EH (cell line): Measurements from ENCODE around the gene ODF2L.
A peak's percentile ranks its signal among the peaks of the same experiment; 100 is the strongest.
"Not testable (repeated sequence)": the region's sequence is repeated elsewhere in the genome, so short reads cannot be mapped to it uniquely, and the experiment has no call there.

ENCODE experiments used
- DNase-seq: peaks from one replicate; pipeline ENCODE4 v3.0.0-alpha.2; 2015; ENCODE audit warnings: low read depth

Gene ODF2L

DNA sequence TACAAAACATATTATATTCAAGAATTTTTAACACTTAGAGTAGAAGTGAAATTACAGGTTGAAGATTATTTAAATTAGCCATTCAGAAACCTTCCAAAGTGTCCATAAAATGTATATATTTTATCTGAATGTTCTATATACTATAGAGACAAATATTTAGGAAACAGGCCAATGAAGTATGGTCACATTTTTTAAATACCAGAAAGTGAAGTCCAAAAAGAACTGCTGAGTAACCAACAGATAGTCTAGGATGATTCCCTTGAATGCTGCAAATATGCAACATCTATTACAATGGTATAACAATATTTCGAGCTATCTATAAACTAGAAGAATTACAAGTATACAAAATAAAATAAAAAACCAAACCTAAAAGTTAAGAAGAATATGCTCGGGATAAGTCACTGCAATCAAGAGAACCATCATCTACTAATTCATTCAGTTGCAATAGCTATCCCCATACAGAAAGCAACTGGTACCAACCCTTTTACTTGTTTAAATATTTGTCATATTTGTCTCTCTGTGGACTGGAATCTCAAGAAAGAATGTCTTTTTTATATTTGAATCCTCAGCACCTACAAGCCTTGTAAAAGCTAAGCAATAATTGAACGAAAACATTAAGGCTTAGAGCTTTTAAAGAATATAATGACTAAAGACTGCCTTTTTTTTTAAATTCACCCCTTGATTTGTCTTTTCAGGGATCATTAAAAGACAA lies 8.1 kb downstream of the ODF2L start:
- peak; percentile 29 for DNase-seq

DNA sequence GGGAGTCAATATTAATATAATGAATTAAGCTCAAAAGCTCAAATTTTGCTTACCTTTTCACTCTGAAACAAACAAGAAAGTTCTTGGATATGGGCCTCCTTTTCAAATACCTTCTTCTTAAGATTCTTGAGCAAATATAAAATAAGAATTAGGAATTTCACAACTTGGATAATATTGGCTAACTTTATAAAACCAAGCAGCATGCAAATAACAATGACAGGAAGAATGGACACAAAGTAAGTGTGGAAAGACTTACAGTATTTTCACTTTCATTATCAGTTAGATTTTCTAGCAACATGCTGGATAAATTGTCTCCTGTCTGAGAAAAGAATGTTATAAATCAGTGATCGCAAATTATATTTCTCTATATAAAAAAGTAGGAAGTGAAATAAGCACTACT lies 13.2 kb downstream of the ODF2L start:
- no peak for DNase-seq

DNA sequence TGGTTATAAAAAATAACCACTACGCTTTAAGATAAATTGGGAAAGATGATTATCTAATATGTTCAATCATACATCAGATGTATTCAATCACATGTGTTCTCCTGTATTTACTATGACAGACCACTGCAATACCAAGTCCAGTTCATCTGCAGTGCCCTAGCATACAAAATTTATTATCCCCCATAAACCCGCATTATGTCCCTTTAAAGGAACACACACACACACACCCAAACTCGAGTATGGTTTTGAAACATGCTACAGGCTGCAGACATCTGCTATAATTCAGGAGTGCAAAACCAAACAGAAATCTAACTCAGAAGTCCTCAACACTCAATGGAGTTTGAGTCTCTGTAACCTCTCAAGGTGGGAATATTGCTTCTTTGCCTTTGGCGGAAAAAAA lies 14.9 kb downstream of the ODF2L start:
- DNase-seq = no peak

DNA sequence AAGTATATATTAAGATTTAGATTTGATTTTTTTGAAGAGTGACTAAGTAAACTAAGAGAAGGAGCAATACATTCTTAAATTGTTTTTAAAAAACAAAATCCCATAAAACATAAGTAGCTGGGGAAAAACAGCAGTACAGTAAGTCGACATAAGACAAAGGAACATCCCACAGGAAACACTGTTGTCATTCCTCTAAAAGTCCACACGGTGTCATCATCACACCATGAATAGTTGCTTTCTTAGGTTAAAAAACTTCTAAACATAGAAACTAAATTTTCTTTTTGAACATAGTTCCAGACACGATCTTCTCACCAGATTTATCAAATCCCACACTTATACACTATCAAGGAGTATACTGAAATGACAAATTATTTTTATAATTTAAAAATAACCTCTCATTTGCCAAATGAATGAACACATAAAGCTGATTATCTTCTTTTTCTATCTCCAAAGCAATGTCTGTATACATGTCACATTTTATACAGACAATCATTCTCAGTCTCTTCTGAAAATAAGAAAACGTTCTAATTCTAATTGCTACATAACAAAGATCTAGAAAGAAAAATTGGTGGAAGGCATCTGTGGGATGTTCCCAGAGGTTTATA lies 15.8 kb downstream of the ODF2L start:
- peak; percentile 73 for DNase-seq

DNA sequence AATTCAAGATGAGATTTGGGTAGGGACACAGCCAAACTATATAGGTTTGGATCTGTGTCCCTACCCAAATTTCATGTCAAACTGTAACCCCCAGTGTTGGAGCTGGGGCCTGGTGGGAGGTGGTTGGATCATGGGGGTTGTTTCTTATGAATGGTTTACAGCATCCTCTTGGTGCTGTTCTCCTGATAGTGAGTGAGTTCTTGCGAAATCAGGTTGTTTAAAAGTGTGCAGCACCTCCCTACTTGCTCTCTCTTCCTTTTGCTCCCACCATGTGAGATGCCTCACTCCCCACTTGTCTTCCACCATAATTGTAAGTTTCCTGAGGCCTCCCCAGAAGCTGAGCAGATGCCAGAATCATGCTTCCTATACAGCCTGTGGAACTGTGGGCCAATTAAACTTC lies 17.3 kb downstream of the ODF2L start:
- DNase-seq = no peak

DNA sequence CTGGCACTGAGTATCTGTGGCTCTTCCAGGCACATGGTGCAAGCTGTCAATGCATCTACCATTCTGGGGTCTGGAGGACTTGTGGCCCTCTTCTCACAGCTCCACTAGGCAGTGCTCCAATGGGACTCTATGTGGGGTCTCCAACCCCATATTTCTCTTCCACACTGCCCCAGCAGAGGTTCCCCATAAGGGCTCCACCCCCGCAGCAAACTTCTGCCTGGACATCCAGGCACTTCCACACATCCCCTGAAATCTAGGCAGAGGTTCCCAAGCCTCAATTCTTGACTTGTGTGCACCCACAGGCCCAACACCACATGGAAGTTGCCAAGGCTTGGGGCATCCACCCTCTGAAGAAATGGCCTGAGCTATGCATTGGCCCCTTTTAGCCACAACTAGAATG lies 18.8 kb downstream of the ODF2L start:
- no peak for DNase-seq

DNA sequence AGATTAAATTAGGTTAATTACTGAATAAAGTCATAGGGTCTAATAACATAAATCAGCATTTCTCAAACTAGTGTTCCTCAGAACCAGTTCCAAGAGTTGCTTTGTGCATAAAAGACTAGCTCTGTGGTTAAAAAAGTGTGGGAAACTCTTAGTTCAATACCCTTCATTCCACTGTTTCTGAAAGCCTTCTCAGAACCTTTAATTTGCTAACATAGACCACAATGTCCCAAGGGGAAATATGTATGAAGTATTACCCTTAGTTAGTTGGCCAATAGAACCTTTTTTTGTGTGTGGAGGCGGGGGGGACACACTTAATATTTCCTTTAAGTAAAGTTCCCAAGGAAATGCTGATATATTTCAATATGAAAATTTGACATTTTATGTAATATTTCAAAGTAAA lies 20.4 kb downstream of the ODF2L start:
- peak; percentile 15 for DNase-seq

DNA sequence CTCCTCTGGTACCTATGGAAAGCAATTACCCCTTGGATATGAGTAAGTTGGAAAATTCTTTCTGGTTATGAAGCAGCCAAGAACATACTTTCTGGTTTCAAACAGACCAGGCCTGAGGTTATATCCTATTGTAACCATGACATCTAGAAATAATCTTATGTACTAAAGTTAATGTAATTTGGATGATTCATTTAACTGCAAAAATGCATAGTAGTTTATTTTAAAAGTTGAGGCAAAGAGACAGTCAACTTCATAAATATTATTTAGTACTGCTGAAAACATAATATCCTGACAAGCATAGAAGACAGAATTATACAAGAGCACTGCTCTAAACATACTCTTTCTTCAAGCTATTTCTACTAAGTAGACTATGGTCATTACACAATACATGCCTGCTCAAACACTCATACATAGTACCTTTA lies 25.5 kb downstream of the ODF2L start:
- peak; percentile 67 for DNase-seq

DNA sequence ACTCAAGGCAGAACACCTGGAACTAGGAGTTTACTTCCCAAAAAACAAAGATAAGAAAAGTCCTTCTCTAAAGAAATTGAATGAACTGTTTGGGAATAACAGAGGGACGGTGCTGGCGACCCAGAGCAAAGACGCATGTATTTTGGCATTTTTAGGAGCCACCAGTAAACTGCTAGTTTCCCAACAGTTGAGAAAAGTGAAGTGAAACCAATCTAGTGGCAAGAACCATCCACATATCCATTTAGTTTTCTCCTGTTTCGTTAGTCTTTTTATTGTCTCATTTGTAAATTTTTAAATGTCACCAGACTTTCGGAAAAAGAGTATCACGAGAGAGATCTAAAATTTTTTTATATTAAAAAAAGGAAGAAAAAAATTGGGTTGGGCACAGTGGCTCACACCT lies 30.2 kb downstream of the ODF2L start:
- no peak for DNase-seq

DNA sequence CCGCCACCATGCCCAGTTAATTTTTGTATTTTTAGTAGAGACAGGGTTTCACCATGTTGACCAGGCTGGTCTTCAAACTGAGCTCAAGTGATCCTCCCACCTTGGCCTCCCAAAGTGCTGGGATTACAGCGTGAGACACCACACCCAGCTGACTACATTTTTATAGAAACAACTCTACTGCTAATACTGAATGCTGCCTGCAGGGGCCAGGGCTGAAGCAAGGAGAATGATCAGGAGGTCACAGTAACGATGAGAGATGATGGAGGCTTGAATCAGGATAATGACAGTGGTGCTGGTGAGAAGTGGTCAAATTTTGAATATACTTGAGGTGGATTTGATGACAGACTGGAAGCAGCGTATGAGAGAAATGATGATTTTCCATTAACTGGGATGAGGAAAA lies 33.3 kb downstream of the ODF2L start:
- DNase-seq = no peak

DNA sequence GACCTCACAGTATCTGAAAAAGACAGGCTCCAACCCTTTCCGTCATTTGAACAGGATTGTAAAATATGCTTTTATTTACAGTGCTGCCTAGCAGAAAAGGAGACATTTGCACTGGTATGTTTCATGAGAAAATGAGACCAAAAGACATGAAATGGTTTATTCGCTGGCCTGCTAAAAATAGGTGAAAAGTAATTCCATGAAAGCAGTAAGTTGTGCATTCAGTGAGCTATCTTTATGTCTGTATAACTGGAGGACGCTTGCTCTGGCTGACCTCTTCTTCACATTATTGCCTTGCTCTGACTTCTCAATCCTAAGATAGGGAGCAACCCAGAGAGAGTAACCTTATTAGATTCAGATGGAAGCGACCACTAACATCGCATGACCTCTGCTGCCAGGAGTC lies 38.3 kb downstream of the ODF2L start:
- DNase-seq = no peak

DNA sequence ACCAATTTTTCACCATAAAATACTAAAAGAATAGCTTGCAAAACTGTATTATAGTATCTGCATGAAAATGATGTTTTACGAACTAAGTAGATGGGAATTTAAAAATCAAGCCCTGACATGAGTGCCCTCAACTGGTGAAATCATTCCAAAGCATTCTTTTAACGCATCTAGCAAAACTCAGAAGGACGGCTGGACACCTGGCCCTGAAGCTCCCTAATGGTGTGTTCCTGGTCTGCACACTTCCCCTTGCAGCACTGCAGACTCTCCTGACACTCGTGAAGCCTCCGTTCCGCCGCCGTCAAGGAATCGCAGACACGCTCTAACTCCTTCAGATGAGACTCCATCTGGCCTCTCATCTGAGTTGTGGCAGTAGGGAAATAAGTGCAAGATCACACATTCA lies 39.9 kb downstream of the ODF2L start:
- DNase-seq = no peak

DNA sequence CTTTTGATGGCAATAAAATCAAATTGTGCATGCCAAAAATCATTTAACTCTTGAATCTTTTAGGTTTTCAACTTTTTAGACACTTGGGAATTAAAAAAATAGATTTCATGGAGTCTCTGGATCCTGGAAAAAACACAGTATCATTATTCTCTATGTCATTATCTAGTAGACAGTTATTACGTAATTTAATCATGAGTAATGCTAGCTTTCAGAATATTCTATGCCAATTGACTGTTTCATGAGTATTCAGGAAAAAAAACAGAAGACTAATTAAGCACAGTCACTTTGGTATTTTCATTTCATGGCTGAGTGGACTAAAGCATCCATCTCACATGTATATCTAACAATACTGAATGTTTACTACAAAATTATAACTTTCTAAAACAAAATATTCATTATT lies 44.0 kb downstream of the ODF2L start:
- peak; percentile 41 for DNase-seq

DNA sequence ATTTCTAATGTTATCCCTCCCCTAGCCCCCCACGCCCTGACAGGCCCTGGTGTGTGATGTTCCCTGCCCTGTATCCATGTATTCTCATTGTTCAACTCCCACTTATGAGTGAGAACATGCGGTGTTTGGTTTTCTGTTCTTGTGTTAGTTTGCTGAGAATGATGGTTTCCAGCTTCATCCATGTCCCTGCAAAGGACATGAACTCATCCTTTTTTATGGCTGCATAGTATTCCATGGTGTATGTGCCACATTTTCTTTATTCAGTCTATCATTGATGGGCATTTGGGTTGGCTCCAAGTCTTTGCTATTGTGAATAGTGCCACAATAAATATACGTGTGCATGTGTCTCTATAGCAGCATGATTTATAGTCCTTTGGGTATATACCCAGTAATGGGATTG lies 45.9 kb downstream of the ODF2L start:
- DNase-seq = not testable (repeated sequence)

DNA sequence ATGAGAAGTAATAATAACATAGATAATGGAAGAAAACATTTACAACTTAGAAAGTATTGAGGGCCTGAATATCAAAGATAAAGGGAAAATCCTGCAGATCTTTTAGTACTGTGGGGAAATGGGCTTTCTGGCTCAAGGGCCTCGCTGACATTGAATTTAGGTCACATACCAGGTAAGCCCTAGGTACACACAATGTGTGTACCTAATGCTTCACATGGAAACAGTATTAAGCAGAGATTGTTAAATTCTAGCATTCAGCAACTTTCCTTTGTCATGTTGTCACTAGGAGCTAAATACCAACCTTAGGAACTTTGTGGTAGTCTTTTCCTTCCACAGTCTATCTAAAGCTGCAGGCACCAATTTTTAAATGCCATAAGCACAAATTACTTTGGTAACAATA lies 49.7 kb downstream of the ODF2L start:
- DNase-seq = no peak

DNA sequence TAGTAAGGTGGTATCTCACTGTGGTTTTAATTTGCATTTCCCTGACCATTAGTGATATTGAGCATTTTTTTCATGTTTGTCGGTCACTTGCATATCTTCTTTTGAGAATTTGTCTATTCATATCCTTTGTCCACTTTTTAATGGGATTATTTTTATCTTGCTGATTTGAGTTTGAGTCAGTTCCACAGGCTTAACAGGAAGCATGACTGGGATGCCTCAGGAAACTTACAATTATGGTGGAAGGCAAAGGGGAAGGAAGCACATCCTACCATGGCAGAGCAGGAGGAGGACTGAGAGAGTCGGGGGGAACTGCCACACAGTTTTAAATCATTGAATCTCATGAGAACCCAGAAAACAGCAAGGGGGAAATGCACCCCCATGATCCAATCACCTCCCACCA lies 51.1 kb downstream of the ODF2L start:
- DNase-seq = peak; percentile 6

DNA sequence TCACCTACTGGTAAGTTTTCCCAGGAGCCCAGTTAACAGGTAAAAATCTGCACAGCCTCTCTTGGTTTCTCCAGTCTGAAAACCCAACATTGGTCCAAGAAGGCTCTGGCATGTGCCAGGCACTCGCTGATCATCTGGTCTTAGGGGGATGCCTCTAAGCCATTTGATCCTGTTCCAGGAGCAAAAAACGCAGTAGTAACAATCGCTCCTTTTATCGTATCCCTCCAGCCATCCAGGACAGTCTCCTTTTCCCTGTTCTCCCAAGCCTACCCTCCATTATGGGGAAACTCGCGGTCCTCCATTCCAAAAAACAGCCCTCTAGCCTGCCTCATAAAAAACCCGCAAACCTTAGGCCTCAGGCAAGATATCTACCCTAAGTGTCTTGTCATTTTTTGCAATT lies 56.2 kb downstream of the ODF2L start:
- DNase-seq = no peak

DNA sequence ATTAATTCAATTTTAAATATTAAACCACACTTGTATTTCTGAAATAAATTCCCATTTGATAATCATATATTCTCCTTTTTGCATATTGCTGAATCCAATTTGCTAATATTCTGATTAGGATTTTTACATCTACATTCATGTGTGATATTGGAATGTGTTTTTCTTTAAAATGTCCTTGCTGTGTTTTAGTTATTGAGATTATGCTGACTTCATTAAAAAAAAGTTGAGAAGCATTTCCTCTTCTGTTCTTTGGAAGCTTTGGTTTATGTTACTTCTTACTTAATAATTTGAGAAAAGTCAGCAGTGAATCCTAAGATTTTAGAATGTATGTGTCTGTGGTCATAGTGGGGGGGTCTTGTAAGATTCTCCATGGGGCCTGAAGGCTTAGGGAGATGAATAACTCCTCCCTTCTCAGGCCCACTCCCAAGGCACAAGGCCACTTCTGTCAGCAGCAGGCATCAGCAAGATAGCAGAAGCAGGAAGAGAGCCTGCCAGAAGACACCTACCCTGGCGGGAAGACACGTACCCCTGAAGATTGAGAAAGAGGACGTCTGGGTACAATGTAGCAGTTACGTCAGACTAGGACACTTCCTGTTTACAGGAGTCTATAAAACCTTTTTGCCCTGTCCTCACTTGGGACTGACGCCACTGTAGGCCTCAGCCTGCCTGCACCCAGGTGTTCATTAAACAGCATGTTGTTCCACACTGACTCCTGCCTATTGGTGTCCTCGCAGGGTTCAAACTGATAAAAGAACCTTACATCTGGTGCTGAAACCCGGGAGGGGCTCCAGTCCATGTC lies 56.9 kb downstream of the ODF2L start:
- no peak for DNase-seq

DNA sequence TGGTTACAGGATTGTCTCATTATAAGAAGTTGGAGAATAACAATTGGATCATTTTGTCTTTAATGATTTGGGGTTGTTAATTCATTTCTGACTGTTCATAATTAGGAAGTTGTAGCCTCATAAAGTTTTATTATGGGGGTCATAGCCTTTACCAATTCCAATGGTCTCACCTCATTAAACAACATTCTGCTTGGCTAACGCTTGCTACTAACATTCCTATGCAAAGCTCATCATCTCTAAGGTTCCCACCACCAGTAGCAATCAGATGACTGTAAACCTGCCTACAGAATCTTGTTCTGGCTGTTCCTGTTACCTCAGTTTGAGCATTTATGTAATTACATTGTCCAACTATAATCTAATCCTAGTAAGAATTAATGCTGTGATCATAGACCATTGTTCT lies 60.2 kb downstream of the ODF2L start:
- no peak for DNase-seq

DNA sequence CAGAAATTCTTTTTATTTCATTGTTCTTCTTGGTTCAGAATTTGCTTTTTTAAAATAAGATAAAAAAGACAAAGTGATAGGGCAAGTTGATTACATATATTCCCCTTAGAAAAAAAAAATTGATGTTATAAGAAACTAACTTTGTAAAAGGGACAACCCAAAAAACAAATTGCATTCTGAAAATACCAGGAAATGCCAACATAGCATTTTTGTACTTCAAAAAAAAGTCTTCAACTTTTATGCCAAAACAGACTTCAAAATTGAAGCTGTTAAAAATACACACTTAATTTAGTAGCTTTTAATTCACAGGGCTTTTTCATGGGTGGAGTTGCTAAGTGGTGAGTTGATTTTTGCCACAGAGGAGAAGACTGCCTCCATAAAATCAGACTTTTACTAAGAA lies 70.9 kb downstream of the ODF2L start:
- DNase-seq = no peak

DNA sequence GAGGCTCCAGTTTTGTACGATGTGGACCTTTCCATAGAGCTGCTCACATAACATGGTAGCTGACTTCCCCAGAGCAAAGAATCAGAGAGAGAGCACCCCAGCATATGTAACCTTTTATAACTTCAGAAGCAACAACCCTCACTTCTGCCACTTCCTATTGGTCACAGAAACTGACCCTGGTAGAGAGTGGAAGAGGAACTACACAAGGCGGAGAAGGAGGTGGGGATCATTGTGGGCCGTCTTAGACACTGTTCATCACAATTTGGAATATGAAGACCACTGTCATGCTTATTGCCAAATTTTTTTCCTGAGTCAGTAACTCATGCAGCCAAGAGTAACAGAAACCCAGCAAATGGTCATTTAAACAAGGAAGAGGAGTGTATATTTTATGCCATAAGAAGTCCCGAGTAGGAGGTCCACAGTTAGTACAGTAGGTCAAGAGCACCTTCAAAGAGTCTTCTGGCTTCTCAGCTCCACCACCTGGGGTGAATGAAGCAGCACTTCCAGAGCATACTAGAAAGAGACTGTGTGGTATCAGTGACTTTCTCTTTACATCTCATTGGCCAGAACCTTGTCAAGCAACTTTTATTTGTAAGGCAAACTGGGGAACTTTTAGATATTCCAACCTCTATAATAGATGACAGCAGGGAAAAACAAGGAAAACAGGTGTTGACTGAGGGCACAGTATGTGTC lies 71.8 kb downstream of the ODF2L start:
- DNase-seq = no peak

DNA sequence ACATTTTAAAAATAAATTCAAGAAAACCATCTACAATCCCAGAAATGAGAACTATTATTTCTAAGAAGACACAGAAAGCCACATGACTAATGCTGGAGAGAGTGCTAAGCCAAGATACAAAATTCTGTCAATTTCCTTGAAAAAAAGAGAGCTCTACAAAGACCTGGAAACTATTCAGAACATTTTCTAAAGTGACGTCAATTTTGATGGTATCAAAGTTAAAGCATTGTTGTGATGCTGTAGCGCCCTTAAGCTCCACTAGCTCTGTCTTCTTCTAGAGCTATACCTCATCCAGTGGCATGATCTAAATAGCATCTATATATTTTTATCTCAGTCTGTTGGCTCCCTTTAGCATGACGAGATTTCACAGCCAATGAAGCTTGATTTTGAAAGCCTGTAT lies 73.9 kb downstream of the ODF2L start:
- no peak for DNase-seq

DNA sequence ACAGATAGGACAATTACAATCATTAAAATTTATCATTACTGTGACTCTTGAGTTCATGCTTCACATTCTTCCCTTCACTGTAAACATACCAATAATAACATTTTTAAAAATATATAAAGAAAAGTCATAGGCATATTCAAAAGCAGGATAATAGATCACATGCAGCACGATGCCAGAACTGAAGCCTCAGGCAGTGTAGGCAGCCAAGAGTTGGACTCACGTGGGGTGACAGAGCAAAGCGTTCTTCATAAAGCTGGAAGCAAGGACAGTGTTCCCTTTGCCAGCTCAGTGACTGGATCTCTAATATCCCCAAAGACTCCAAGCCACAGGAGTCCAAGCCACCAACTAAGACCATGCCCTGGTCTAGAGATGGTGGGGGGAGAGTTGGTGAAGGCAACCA lies 77.7 kb downstream of the ODF2L start:
- DNase-seq = no peak
